ENCODE measurements around the gene JCAD.

- no peak for TF ChIP-seq CTCF (IDR thresholded peaks at IDR 0.05 in 2 of 3, conservative IDR thresholded peaks at IDR 0.05 in 1 of 3; ENCODE audit: control insufficient read depth in 2 of 3, extremely low read depth in 1 of 3, insufficient read depth in 1 of 3, low read depth in 3 of 3, low read length in 3 of 3)
- TF ChIP-seq ZBTB40 (IDR thresholded peaks at IDR 0.05; ENCODE audit: borderline replicate concordance) = no peak
- no peak for TF ChIP-seq SRF (IDR thresholded peaks at IDR 0.05; ENCODE audit: low read depth in 2 of 2, low read length in 2 of 2)
Observed at GRCh38 chr10:30059209-30060107, at the start of gene JCAD.

Measured in GM12878 (cell line).